GM23248 (cell line): ENCODE data around the gene UGT1A4. TPM values are rescaled to one million over a fixed set of nuclear protein-coding genes. Genes with fewer than 3 reads are reported as not detected.
"Not testable (repeated sequence)": the region's sequence is repeated elsewhere in the genome, so short reads cannot be mapped to it uniquely, and the experiment has no call there.

ENCODE experiments used
- DNase-seq: peaks from one replicate; pipeline ENCODE4 v3.0.0-alpha.2; 2015
- H2AFZ ChIP-seq: fragments of 200-600 bp; sonication (generic); 2 replicates; pipeline ENCODE4 v1.6.1; 2016; ENCODE audit warnings: antibody characterized with exemption
- H3F3A ChIP-seq: fragments of 200-600 bp; sonication (generic); 2 replicates; pipeline ENCODE4 v1.6.1; 2016; ENCODE audit warnings: mild to moderate bottlenecking, antibody characterized with exemption, mixed run types; ENCODE audit not compliant: insufficient read depth
- H3K27ac ChIP-seq: fragments of 200-600 bp; sonication (generic); 2 replicates; pipeline ENCODE4 v1.5.1; 2016; ENCODE audit warnings: mild to moderate bottlenecking
- H3K27me3 ChIP-seq: fragments of 200-600 bp; sonication (generic); replicated peaks from 2 replicates; pipeline ENCODE4 v1.6.1; 2016; ENCODE audit warnings: mild to moderate bottlenecking; ENCODE audit not compliant: insufficient read depth
- H3K36me3 ChIP-seq: fragments of 200-600 bp; sonication (generic); 2 replicates; pipeline ENCODE4 v1.6.1; 2016; ENCODE audit warnings: low read depth, mild to moderate bottlenecking
- H3K4me1 ChIP-seq: fragments of 200-600 bp; sonication (generic); 2 replicates; pipeline ENCODE4 v1.6.1; 2016; ENCODE audit warnings: mild to moderate bottlenecking; ENCODE audit not compliant: insufficient read depth
- H3K4me2 ChIP-seq: fragments of 200-600 bp; sonication (generic); one replicate; pipeline ENCODE4 v1.6.1; 2016; ENCODE audit warnings: mild to moderate bottlenecking; ENCODE audit not compliant: unreplicated experiment
- H3K4me3 ChIP-seq: fragments of 200-600 bp; sonication (generic); 2 replicates; pipeline ENCODE4 v1.5.1; 2016; ENCODE audit warnings: mild to moderate bottlenecking
- H3K79me2 ChIP-seq: fragments of 200-600 bp; sonication (generic); 2 replicates; pipeline ENCODE4 v1.6.1; 2016; ENCODE audit warnings: mild to moderate bottlenecking; ENCODE audit not compliant: insufficient read depth
- H3K9ac ChIP-seq: fragments of 200-600 bp; sonication (generic); 2 replicates; pipeline ENCODE4 v1.6.1; 2016; ENCODE audit warnings: mild to moderate bottlenecking
- H3K9me2 ChIP-seq: fragments of 200-600 bp; sonication (generic); 2 replicates; pipeline ENCODE4 v1.6.1; 2016; ENCODE audit warnings: mixed run types, mild to moderate bottlenecking, moderate library complexity; ENCODE audit not compliant: insufficient read depth
- H3K9me3 ChIP-seq: fragments of 200-600 bp; sonication (generic); one replicate; pipeline ENCODE4 v1.6.1; 2017; ENCODE audit warnings: low read depth
- H4K20me1 ChIP-seq: fragments of 200-600 bp; sonication (generic); 2 replicates; pipeline ENCODE4 v1.6.0; 2016; ENCODE audit not compliant: insufficient read depth
- EZH2 ChIP-seq: fragments of 200-600 bp; sonication (generic); IDR thresholded peaks from 2 replicates; pipeline ENCODE4 v1.6.1; 2018; ENCODE audit warnings: antibody characterized with exemption, mild to moderate bottlenecking; ENCODE audit not compliant: insufficient read depth, poor library complexity, severe bottlenecking
- EZH2phosphoT487 ChIP-seq: fragments of 200-600 bp; sonication (generic); IDR thresholded peaks from 2 replicates; pipeline ENCODE4 v1.6.1; 2018; ENCODE audit warnings: antibody characterized with exemption, moderate library complexity, mild to moderate bottlenecking, low read depth; ENCODE audit not compliant: insufficient read depth
- WGBS, 2 experiments: methylation state at CpG; one replicate each; pipeline ENCODE4 v1.1.6; 2015 to 2017; ENCODE audit warnings: low lambda C conversion rate in 2 of 2, low coverage in 1 of 2; ENCODE audit errors: missing lambda C conversion rate in 2 of 2; 5-methylcytosine and 5-hydroxymethylcytosine counted together
- in situ Hi-C: fragments of 300-500 bp; cut with MboI; formaldehyde crosslinking; loops from 2 replicates; pipeline ENCODE4 v1.15.0; 2020
- polyA plus RNA-seq: library from polyadenylated mRNA; unstranded; fragments of >200 nt; fragmentation: Nextera tagmentation; extraction: Ambion mirVana; gene quantifications from 2 replicates; pipeline ENCODE4 v1.2.1, GENCODE V29; 2016
- total RNA-seq: library from RNA; depleted of rRNA; stranded (reverse); fragments of >200 nt; shearing (Covaris generic); gene quantifications from 2 replicates; pipeline ENCODE4 v1.2.3, GENCODE V29; 2014

UGT1A4 gene
- total and polyA plus RNA-seq, 2 experiments from 2014 or later, result not detected

DNA sequence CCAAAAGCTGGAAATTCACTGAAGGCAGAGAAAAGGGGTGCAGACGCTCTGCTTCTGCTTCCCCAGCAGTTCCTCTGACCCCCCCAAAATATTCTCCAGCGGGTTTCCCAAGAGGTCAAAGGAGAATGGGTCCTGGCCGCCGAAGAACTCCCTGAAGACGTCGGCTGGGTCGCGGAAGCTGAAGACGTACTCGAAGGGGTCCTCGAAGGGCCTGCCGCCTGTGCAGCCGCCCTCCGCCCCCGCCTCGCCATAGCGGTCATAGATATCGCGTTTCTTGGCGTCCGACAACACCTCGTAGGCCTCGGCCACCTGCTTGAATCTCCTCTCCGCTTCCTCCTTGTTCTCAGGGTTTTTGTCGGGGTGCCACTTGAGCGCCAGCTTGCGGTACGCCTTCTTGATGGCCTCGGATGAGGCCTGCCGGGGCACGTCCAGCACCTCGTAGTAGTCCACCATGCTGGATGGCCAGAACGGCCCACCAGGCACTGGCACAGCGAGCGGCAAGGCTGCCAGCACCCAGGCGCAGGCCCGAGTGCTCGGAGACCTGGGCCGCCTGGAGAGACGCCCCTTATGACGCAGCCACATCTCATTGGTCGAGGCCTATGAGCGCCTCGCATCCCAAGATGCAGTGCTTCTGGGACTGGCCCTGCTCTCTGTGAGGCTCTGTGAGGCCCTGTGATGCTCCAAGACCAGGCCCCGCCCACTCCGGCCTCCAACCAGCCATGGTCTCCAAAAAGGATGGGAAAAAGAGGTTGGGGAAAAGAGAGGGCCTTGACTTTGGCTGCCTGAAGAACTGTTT lies 25.1 kb downstream of the UGT1A4 start:
- Histone ChIP-seq H3K9me2 (no peaks in the 10 kb centered on the region), H4K20me1 (no peaks in the 10 kb centered on the region), H3K27ac (no peak overlapping the region), H3K9me3 (no peaks in the 10 kb centered on the region), H3K79me2 (no peaks in the 10 kb centered on the region), H3K4me2 (no peak overlapping the region), H2AFZ (no peak overlapping the region), H3K9ac (no peak overlapping the region), H3K36me3 (no peaks in the 10 kb centered on the region), H3K27me3 (no peaks in the 10 kb centered on the region; the same call in 1 of the 2 replicates), H3K4me1 (no peaks in the 10 kb centered on the region), H3F3A (no peaks in the 10 kb centered on the region), H3K4me3 (no peak overlapping the region)
- WGBS, 2 experiments, result 75 to 78% methylated on average over 42 to 46 of the region's 46 CpGs
- TF ChIP-seq EZH2, result no peak
- no peak for TF ChIP-seq EZH2phosphoT487
- in situ Hi-C loops, result no loop called here
- DNase-seq, result no peak

DNA sequence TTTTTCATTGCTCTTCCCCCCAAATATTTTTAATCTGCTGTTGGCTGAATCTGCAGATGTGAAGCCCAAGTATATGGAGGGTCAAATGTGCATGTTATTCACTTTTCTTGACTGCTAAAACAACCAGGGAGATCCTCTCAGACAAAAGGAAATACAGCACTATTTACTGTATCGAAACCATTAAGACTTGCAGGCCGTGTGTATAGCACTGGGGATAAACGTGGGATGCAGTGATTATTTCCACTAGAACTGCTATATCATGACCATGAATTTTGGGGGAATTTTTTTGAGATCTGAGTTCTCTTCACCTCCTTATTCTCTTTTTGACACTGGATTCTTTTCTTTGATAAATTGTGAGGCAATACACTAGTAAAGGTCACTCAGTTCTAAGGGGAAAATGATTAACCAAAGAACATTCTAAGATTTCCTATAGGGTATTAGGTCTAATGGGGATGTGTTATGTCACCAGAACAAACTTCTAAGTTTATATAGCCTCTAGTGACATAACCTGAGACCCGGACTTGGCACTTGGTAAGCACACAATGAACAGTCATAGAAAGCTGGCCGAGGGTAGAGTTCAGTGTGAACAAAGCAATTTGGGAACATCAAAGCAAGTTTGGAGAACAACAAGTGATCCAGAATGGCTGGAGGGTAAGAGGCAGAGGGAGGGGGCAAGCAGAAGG lies 26.7 kb downstream of the UGT1A4 start:
- 14 to 18% methylated on average over 5 of the region's 5 CpGs for WGBS, 2 experiments
- no peaks in the 10 kb centered on the region for H3K79me2 ChIP-seq
- no peak for TF ChIP-seq EZH2
- no peak for TF ChIP-seq EZH2phosphoT487
- in situ Hi-C loops, result no loop called here
- H3K9ac ChIP-seq, result no peak overlapping the region
- H3K9me2 ChIP-seq, result no peaks in the 10 kb centered on the region
- no peaks in the 10 kb centered on the region for H3K36me3 ChIP-seq
- no peak overlapping the region for H3K27ac ChIP-seq
- no peak overlapping the region for H3K4me3 ChIP-seq
- H4K20me1 ChIP-seq, result no peaks in the 10 kb centered on the region
- H3K4me2 ChIP-seq, result no peak overlapping the region
- no peaks in the 10 kb centered on the region; the same call in 1 of the 2 replicates for H3K27me3 ChIP-seq
- DNase-seq, result no peak
- no peaks in the 10 kb centered on the region for H3K4me1 ChIP-seq
- no peak overlapping the region for H2AFZ ChIP-seq
- H3F3A ChIP-seq, result no peaks in the 10 kb centered on the region
- H3K9me3 ChIP-seq, result no peaks in the 10 kb centered on the region

DNA sequence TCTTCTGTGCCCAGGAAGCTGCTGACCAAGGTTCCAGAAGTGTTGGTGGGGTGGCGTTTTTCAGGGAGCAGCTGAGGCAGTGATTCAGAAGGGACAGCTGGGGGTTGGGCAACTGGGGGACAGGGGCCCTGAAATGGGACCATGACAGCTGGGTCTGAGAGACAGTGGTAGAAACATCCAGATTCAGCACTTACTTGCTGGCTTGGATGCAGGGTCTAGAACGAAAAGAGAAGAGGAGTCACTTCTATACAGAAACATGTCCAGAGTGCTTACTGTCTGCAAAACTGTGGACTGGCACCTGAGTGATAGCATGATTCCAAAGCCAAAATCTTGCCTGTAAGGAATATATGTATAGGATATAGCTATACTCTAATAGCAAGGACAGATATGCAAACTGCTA lies 27.3 kb downstream of the UGT1A4 start:
- H3K4me1 ChIP-seq, H3K27me3 ChIP-seq, H3K27ac ChIP-seq, in situ Hi-C loops, H4K20me1 ChIP-seq, H3K4me2 ChIP-seq, H3K36me3 ChIP-seq, H3K79me2 ChIP-seq, H3K9me2 ChIP-seq, DNase-seq, H2AFZ ChIP-seq, H3K9ac ChIP-seq, H3F3A ChIP-seq, H3K9me3 ChIP-seq, H3K4me3 ChIP-seq: not testable (repeated sequence)
- 8 to 12% methylated on average over 2 of the region's 2 CpGs for WGBS, 2 experiments

DNA sequence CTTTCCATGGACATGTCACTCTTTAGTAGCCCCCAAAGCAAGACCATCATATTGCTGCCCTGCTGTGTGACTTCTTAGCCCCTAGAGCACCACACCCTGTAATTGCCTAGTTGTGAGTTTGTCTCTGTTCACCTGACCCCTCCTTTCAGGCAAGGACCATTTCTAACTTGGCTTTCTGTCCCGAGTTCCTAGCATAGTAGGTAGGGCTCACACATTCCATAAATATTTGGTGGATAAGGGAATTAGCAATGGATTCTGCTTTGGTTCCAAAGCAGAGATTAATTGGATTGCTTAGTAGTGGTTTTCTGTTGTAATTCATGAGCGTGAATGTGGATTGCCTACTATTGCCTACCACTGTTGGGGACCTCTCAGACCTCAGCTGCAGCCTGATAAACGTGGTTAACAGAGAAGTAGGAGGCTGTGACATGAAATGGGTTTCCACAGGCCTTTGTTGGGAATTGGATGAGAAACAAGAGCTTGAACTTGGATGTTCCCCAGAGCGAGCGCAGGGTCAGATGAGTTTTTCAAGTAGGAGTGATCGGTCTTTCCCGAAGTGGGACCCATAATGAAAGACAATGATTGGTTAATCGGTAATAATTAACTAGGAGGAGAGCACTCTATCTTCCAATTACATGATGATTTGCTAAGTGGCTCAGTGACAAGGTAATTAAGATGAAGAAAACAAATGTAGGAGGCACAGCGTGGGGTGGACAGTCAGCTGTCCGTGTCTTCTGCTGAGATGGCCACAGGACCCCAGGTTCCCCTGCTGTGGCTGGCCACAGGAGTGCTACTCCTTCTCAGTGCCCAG lies 28.1 kb downstream of the UGT1A4 start:
- TF ChIP-seq EZH2 (no peak), EZH2phosphoT487 (no peak)
- H3K27me3 ChIP-seq, result no peaks in the 10 kb centered on the region; the same call in 1 of the 2 replicates
- H3K4me2 ChIP-seq, result no peak overlapping the region
- in situ Hi-C loops, result no loop called here
- H3K9ac ChIP-seq, result no peak overlapping the region
- DNase-seq, result no peak
- H3K4me1 ChIP-seq, result no peaks in the 10 kb centered on the region
- no peak overlapping the region for H2AFZ ChIP-seq
- no peaks in the 10 kb centered on the region for H3K9me2 ChIP-seq
- no peaks in the 10 kb centered on the region for H3F3A ChIP-seq
- H4K20me1 ChIP-seq, result no peaks in the 10 kb centered on the region
- H3K36me3 ChIP-seq, result no peaks in the 10 kb centered on the region
- H3K79me2 ChIP-seq, result no peaks in the 10 kb centered on the region
- 41 to 44% methylated on average over 10 of the region's 10 CpGs for WGBS, 2 experiments
- H3K27ac ChIP-seq, result no peak overlapping the region
- H3K9me3 ChIP-seq, result no peaks in the 10 kb centered on the region
- no peak overlapping the region for H3K4me3 ChIP-seq
